Suppressor macrophage treated with lipopolysaccharide for 4 hours (primary cell): ENCODE results near the gene PCDHA10.

ENCODE experiments used
- DNase-seq: peaks from one replicate; pipeline ENCODE4 v3.0.0-alpha.2; 2020

PCDHA10 gene

GRCh38 chr5:140883927-140884697, 28.4 kb downstream of the PCDHA10 start:
- DNase-seq = no peak

DNA sequence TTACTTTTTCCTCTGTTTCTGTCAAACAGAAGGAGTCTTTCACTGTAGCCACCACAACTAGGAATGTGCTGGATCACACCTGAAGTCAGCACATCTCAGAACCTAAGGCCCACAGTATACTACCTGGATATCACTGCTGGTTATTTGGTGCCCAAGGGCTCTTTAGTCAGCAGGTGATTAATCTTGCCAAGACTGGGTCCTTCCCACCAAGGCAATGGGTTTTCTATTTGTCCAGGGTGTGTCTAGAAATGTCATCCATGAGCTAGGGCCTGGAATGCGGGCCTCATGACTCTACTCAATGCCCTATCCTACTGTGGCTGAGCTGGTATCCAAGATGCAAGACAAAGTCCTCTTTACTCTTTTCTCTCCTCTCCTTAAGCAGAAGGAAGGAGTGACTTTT, 60.6 kb downstream of the PCDHA10 start:
- no peak for DNase-seq
